ENCODE results near the gene TKTL1. TPM values are rescaled to one million over a fixed set of nuclear protein-coding genes. Genes with fewer than 3 reads are reported as not detected.
"Not testable (repeated sequence)": the region's sequence is repeated elsewhere in the genome, so short reads cannot be mapped to it uniquely, and the experiment has no call there.

The TKTL1 gene
- total RNA-seq, 1 experiment from 2014 or later: not detected

GRCh38 chrX:154300816-154301215, 5.2 kb downstream of the TKTL1 start:
- Histone ChIP-seq H3K4me1 (ENCODE audit: control insufficient read depth, insufficient read depth, low read length) (no peaks in the 10 kb centered on the region), H3K27me3 (ENCODE audit: control insufficient read depth, insufficient read depth, low read length) (no peaks in the 10 kb centered on the region), H3K27ac (ENCODE audit: low read length) (no peak overlapping the region), H3K4me3 (ENCODE audit: low read depth in 2 of 2, low read length in 2 of 2) (no peak overlapping the region), H3K36me3 (ENCODE audit: control insufficient read depth, insufficient read depth, low read length) (no peaks in the 10 kb centered on the region), H3K9me3 (ENCODE audit: control insufficient read depth, insufficient read depth, low read depth, low read length) (no peaks in the 10 kb centered on the region)
- ATAC-seq (no peak), DNase-seq (ENCODE audit: low read depth, low spot score) (no peak)
- TF ChIP-seq, protein P1, sequence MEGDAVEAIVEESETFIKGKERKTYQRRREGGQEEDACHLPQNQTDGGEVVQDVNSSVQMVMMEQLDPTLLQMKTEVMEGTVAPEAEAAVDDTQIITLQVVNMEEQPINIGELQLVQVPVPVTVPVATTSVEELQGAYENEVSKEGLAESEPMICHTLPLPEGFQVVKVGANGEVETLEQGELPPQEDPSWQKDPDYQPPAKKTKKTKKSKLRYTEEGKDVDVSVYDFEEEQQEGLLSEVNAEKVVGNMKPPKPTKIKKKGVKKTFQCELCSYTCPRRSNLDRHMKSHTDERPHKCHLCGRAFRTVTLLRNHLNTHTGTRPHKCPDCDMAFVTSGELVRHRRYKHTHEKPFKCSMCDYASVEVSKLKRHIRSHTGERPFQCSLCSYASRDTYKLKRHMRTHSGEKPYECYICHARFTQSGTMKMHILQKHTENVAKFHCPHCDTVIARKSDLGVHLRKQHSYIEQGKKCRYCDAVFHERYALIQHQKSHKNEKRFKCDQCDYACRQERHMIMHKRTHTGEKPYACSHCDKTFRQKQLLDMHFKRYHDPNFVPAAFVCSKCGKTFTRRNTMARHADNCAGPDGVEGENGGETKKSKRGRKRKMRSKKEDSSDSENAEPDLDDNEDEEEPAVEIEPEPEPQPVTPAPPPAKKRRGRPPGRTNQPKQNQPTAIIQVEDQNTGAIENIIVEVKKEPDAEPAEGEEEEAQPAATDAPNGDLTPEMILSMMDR (IDR thresholded peaks at IDR 0.05): no peak
- TF ChIP-seq, protein P2, sequence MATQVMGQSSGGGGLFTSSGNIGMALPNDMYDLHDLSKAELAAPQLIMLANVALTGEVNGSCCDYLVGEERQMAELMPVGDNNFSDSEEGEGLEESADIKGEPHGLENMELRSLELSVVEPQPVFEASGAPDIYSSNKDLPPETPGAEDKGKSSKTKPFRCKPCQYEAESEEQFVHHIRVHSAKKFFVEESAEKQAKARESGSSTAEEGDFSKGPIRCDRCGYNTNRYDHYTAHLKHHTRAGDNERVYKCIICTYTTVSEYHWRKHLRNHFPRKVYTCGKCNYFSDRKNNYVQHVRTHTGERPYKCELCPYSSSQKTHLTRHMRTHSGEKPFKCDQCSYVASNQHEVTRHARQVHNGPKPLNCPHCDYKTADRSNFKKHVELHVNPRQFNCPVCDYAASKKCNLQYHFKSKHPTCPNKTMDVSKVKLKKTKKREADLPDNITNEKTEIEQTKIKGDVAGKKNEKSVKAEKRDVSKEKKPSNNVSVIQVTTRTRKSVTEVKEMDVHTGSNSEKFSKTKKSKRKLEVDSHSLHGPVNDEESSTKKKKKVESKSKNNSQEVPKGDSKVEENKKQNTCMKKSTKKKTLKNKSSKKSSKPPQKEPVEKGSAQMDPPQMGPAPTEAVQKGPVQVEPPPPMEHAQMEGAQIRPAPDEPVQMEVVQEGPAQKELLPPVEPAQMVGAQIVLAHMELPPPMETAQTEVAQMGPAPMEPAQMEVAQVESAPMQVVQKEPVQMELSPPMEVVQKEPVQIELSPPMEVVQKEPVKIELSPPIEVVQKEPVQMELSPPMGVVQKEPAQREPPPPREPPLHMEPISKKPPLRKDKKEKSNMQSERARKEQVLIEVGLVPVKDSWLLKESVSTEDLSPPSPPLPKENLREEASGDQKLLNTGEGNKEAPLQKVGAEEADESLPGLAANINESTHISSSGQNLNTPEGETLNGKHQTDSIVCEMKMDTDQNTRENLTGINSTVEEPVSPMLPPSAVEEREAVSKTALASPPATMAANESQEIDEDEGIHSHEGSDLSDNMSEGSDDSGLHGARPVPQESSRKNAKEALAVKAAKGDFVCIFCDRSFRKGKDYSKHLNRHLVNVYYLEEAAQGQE (IDR thresholded peaks at IDR 0.05; ENCODE audit: insufficient read depth in 1 of 2, low read depth in 2 of 2, low read length in 1 of 2): no peak
- TF ChIP-seq TCF7L2 (IDR thresholded peaks at IDR 0.05; ENCODE audit: low read depth, low read length) (no peak), POLR2AphosphoS5 (IDR thresholded peaks at IDR 0.05; ENCODE audit: low read depth, low read length) (no peak), SIN3A (IDR thresholded peaks at IDR 0.05; ENCODE audit: borderline replicate concordance, insufficient read depth, low read depth, low read length) (no peak)
- in situ Hi-C loops (cut with HindIII; ENCODE audit: low pct_unique_long_range_greater_than_20kb, low sequenced_read_pairs) (no loop called here), intact Hi-C loops (cut with micrococcal nuclease; ENCODE audit: unreplicated experiment) (no loop called here)
- ChIA-PET POLR2A (no interaction called here), CTCF (no interaction called here)
- no TSS peak for BruUV-seq (replicated peaks)

GRCh38 chrX:154302998-154303397, 7.4 kb downstream of the TKTL1 start:
- CTCF ChIA-PET; H3K9me3 ChIP-seq (ENCODE audit: control insufficient read depth, insufficient read depth, low read depth, low read length); intact Hi-C loops (cut with micrococcal nuclease; ENCODE audit: unreplicated experiment); in situ Hi-C loops (cut with HindIII; ENCODE audit: low pct_unique_long_range_greater_than_20kb, low sequenced_read_pairs); H3K27ac ChIP-seq (ENCODE audit: low read length); H3K36me3 ChIP-seq (ENCODE audit: control insufficient read depth, insufficient read depth, low read length); ATAC-seq; H3K4me3 ChIP-seq (ENCODE audit: low read depth in 2 of 2, low read length in 2 of 2); DNase-seq (ENCODE audit: low read depth, low spot score); H3K27me3 ChIP-seq (ENCODE audit: control insufficient read depth, insufficient read depth, low read length); H3K4me1 ChIP-seq (ENCODE audit: control insufficient read depth, insufficient read depth, low read length); BruUV-seq (replicated peaks): not testable (repeated sequence)
- POLR2A ChIA-PET: interaction anchor here (0.6 kb wide), 1 partner anchor 8 kb away, joined by 6 read pairs; no protein-coding TSS in a partner anchor

DNA sequence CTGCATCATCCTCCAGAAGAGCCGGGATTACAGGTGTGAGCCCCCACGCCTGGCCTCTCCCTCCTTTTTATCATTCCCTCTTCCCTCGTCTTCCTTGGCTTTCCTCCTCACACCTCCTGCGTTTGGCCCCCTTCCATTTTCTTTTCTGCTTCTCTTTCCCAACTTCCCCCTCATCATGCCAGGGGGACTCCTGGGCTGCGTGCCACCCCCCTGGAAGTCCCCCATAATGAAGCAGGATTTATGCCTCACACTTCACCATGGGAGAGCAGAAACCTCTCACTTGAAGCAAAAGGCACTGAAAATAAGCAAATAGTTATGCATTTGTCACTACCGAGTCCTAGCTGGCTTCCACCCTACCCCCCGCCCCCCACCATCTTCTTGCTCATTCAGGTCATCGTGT, 7.9 kb downstream of the TKTL1 start:
- intact Hi-C loops (cut with micrococcal nuclease; ENCODE audit: unreplicated experiment) (no loop called here), in situ Hi-C loops (cut with HindIII; ENCODE audit: low pct_unique_long_range_greater_than_20kb, low sequenced_read_pairs) (no loop called here)
- no peak overlapping the region for H3K27ac ChIP-seq (ENCODE audit: low read length)
- ChIA-PET POLR2A (no interaction called here), CTCF (no interaction called here)
- DNase-seq (ENCODE audit: low read depth, low spot score) (no peak), ATAC-seq (no peak)
- no peaks in the 10 kb centered on the region for H3K27me3 ChIP-seq (ENCODE audit: control insufficient read depth, insufficient read depth, low read length)
- no peaks in the 10 kb centered on the region for H3K9me3 ChIP-seq (ENCODE audit: control insufficient read depth, insufficient read depth, low read depth, low read length)
- H3K4me3 ChIP-seq (ENCODE audit: low read depth in 2 of 2, low read length in 2 of 2): no peak overlapping the region
- H3K36me3 ChIP-seq (ENCODE audit: control insufficient read depth, insufficient read depth, low read length): no peaks in the 10 kb centered on the region
- H3K4me1 ChIP-seq (ENCODE audit: control insufficient read depth, insufficient read depth, low read length): no peaks in the 10 kb centered on the region
- TF ChIP-seq TCF7L2 (IDR thresholded peaks at IDR 0.05; ENCODE audit: low read depth, low read length) (no peak), POLR2AphosphoS5 (IDR thresholded peaks at IDR 0.05; ENCODE audit: low read depth, low read length) (no peak), SIN3A (IDR thresholded peaks at IDR 0.05; ENCODE audit: borderline replicate concordance, insufficient read depth, low read depth, low read length) (no peak)
- TF ChIP-seq, protein P2 (IDR thresholded peaks at IDR 0.05; ENCODE audit: insufficient read depth in 1 of 2, low read depth in 2 of 2, low read length in 1 of 2): no peak
- TF ChIP-seq, protein P1 (IDR thresholded peaks at IDR 0.05): no peak
- BruUV-seq (replicated peaks): no TSS peak

All from Panc1 (cell line).